Measurements from ENCODE around the gene UPF2.

DNA sequence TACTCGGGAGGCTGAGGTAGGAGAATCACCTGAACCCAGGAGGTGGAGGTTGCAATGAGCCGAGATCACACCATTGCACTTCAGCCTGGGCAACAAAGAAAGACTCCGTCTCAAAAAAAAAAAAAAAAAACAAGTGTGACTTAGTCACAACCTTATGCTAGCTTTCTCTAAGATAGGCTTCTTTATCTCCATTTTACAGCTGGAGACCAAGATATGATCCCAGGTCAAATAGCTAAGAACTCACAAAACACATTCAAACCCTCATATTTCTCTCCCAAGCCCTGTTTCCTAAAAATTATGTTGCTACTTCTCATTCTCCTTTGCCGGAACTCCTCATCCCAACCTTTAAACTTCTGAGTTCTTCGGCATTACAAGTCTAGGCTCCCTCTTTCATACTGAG is 13.1 kb upstream of the UPF2 start:
- TF ChIP-seq POLR2A (IDR thresholded peaks at IDR 0.05; ENCODE audit: low read length), result no peak
- peak; percentile 22 for TF ChIP-seq GATA1 (IDR thresholded peaks at IDR 0.05; ENCODE audit: low read depth, low read length)
